K562 (cell line): Measurements from ENCODE around the gene SLC12A9. TPM values are rescaled to one million over a fixed set of nuclear protein-coding genes. Genes with fewer than 3 reads are reported as not detected.

Experiments
- BRF1 ChIP-seq: IDR thresholded peaks from 3 replicates; pipeline ENCODE4 v1.6.1; 2011; ENCODE audit warnings: borderline replicate concordance, mild to moderate bottlenecking; ENCODE audit not compliant: insufficient read length; ENCODE audit errors: extremely low read depth
- HDAC2 ChIP-seq: fragments of 450-650 bp; IDR thresholded peaks from 2 replicates; pipeline ENCODE4 v1.6.1; 2016; ENCODE audit warnings: mild to moderate bottlenecking
- LEF1 ChIP-seq: fragments of 450-650 bp; IDR thresholded peaks from 2 replicates; pipeline ENCODE4 v1.6.1; 2016; ENCODE audit warnings: mild to moderate bottlenecking
- MBD1 ChIP-seq: fragments of 250-450 bp; sonication (Bioruptor Pico); IDR thresholded peaks from 2 replicates; pipeline ENCODE4 v1.8.0; 2022; ENCODE audit warnings: inconsistent platforms
- MYNN ChIP-seq, 2 experiments: sonication (generic); formaldehyde crosslinking in 1 of 2; IDR thresholded peaks; 2 replicates each; pipeline versions ENCODE4 v1.5.0 to v1.6.1; 2016 to 2020; ENCODE audit warnings: antibody characterized with exemption in 1 of 2, missing genetic modification reagents in 1 of 2
- NCOA4 ChIP-seq: fragments of 450-650 bp; IDR thresholded peaks from 2 replicates; pipeline ENCODE4 v1.6.1; 2018; ENCODE audit warnings: mild to moderate bottlenecking; ENCODE audit not compliant: partially characterized antibody
- PML ChIP-seq: IDR thresholded peaks from 2 replicates; pipeline ENCODE4 v1.6.1; 2012; ENCODE audit warnings: low read length, inconsistent platforms
- POU5F1 ChIP-seq: fragments of 150-350 bp; IDR thresholded peaks from 2 replicates; pipeline ENCODE4 v1.6.1; 2014; ENCODE audit warnings: borderline replicate concordance, low read length, low read depth, mild to moderate bottlenecking; ENCODE audit not compliant: partially characterized antibody
- RBM14 ChIP-seq: fragments of 200-400 bp; formaldehyde crosslinking; IDR thresholded peaks from 2 replicates; pipeline ENCODE4 v1.6.1; 2018; ENCODE audit warnings: low read depth, mild to moderate bottlenecking, low read length, moderate library complexity, borderline replicate concordance; ENCODE audit not compliant: insufficient read depth
- RBM15 ChIP-seq: fragments of 200-400 bp; formaldehyde crosslinking; IDR thresholded peaks from 2 replicates; pipeline ENCODE4 v1.6.1; 2018; ENCODE audit warnings: mild to moderate bottlenecking, low read length, moderate library complexity; ENCODE audit not compliant: insufficient read depth
- RHOXF2B ChIP-seq: fragments of 250-450 bp; sonication (Bioruptor Pico); conservative IDR thresholded peaks from 2 replicates; pipeline ENCODE4 v1.5.1; 2021
- SMARCE1 ChIP-seq: fragments of 450-650 bp; IDR thresholded peaks from 2 replicates; pipeline ENCODE4 v1.7.1; 2016; ENCODE audit warnings: mild to moderate bottlenecking
- ZBTB40 ChIP-seq, 2 experiments: fragments of 450-650 bp in 1 of 2; sonication (generic) in 1 of 2; formaldehyde crosslinking in 1 of 2; IDR thresholded peaks; 2 replicates each; pipeline versions ENCODE4 v1.7.1 to v1.9.0; 2016 to 2022; ENCODE audit warnings: inconsistent platforms in 1 of 2, mild to moderate bottlenecking in 1 of 2, missing genetic modification reagents in 1 of 2
- polyA plus RNA-seq, 8 experiments: library from polyadenylated mRNA; depleted of rRNA in 4 of 8; stranded (reverse) in 5 of 8; unstranded in 3 of 8; fragments of >200 nt; fragmentation: Nextera tagmentation in 2 of 8; fragmentation: Illumina TruSeq in 1 of 8; extraction: Ambion mirVana in 2 of 8; extraction: Trizol in 1 of 8; gene quantifications; 2 replicates each; pipeline versions ENCODE4 v1.2.1 to v1.2.3, GENCODE V29; 2011 to 2014; ENCODE audit warnings: inconsistent platforms in 1 of 8, missing spikeins in 1 of 8
- total RNA-seq, 7 experiments: library from RNA; depleted of rRNA in 6 of 7; stranded (reverse); fragments of >200 nt in 6 of 7; fragmentation: Illumina TruSeq in 2 of 7; extraction: Trizol in 2 of 7; gene quantifications; 2 replicates each; pipeline versions ENCODE4 v1.2.1 to v1.2.3, GENCODE V29; 2011 to 2021; ENCODE audit warnings: low replicate concordance in 1 of 7
- TF ChIP-seq, protein P1 (sequence below): IDR thresholded peaks from 2 replicates; pipeline ENCODE4 v1.6.1; 2012; ENCODE audit warnings: low read depth, low read length, improper control_type of control experiment, borderline replicate concordance

Gene SLC12A9
- total and polyA plus RNA-seq, 9 of the 15 experiments (the other 6 are each of a cell fraction or from before 2014, with no cell fraction given), result 0.06 to 20.2 (median 10.7) TPM

GRCh38 chr7:100887516-100888290 lies 35.2 kb downstream of the SLC12A9 start (continued):
- peak; percentile 74 for TF ChIP-seq ZBTB40 (IDR thresholded peaks at IDR 0.05)
- no peak for TF ChIP-seq ZBTB40 (CRISPR knock-in tag; IDR thresholded peaks at IDR 0.05)
- TF ChIP-seq MYNN (IDR thresholded peaks at IDR 0.05), result no peak
- no peak for TF ChIP-seq MYNN (CRISPR knock-in tag; IDR thresholded peaks at IDR 0.05)
- TF ChIP-seq MBD1 (CRISPR knock-in tag), result no peak
- no peak for TF ChIP-seq RBM14
- TF ChIP-seq SMARCE1, result peak; percentile 25; the same call in 1 of the 2 replicates
- TF ChIP-seq POU5F1, result no peak
- TF ChIP-seq PML, result peak; percentile 28; the same call in 1 of the 2 replicates
- TF ChIP-seq, protein P1, sequence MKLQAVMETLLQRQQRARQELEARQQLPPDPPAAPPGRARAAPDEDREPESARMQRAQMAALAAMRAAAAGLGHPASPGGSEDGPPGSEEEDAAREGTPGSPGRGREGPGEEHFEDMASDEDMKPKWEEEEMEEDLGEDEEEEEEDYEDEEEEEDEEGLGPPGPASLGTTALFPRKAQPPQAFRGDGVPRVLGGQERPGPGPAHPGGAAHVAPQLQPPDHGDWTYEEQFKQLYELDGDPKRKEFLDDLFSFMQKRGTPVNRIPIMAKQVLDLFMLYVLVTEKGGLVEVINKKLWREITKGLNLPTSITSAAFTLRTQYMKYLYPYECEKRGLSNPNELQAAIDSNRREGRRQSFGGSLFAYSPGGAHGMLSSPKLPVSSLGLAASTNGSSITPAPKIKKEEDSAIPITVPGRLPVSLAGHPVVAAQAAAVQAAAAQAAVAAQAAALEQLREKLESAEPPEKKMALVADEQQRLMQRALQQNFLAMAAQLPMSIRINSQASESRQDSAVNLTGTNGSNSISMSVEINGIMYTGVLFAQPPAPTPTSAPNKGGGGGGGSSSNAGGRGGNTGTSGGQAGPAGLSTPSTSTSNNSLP, result no peak
- TF ChIP-seq BRF1, result no peak
- no peak for TF ChIP-seq LEF1
- no peak for TF ChIP-seq RBM15
- no peak for TF ChIP-seq HDAC2
- no peak for TF ChIP-seq RHOXF2B (CRISPR knock-in tag)
- TF ChIP-seq NCOA4, result no peak
